HepG2 (cell line): ENCODE results near the gene FBP1. TPM values are rescaled to one million over a fixed set of nuclear protein-coding genes. Genes with fewer than 3 reads are reported as not detected.
A peak's percentile ranks its signal among the peaks of the same experiment; 100 is the strongest.

Experiments used
- CTCF ChIP-seq: sonication (generic); formaldehyde crosslinking; IDR thresholded peaks from 2 replicates; pipeline ENCODE4 v1.5.0; 2020; ENCODE audit warnings: mild to moderate bottlenecking, missing genetic modification reagents, moderate library complexity
- ETV6 ChIP-seq: sonication (generic); formaldehyde crosslinking; conservative IDR thresholded peaks from 2 replicates; pipeline ENCODE4 v1.4.0; 2020; ENCODE audit warnings: missing genetic modification reagents
- FIP1L1 ChIP-seq: fragments of 200-400 bp; formaldehyde crosslinking; IDR thresholded peaks from 2 replicates; pipeline ENCODE4 v1.6.1; 2018; ENCODE audit warnings: low read depth, mild to moderate bottlenecking, low read length, moderate library complexity, borderline replicate concordance; ENCODE audit not compliant: insufficient read depth
- FLYWCH1 ChIP-seq: sonication (generic); formaldehyde crosslinking; IDR thresholded peaks from 2 replicates; pipeline ENCODE4 v1.8.1; 2023; ENCODE audit warnings: mild to moderate bottlenecking, missing genetic modification reagents
- HBP1 ChIP-seq: IDR thresholded peaks from 2 replicates; pipeline ENCODE4 v1.6.1; 2016; ENCODE audit warnings: low read depth, control low read depth
- KLF16 ChIP-seq, 2 experiments: sonication (generic) in 1 of 2; formaldehyde crosslinking in 1 of 2; IDR thresholded peaks; 2 replicates each; pipeline versions ENCODE4 v1.6.1 to v1.8.0; 2016 to 2023; ENCODE audit warnings: missing genetic modification reagents in 2 of 2, missing compliant biosample characterization in 1 of 2
- NFAT5 ChIP-seq: sonication (generic); formaldehyde crosslinking; IDR thresholded peaks from 2 replicates; pipeline ENCODE4 v1.4.0; 2020; ENCODE audit warnings: missing genetic modification reagents
- PCBP2 ChIP-seq: fragments of 200-400 bp; formaldehyde crosslinking; optimal IDR thresholded peaks from 2 replicates; pipeline ENCODE3; 2018; ENCODE audit warnings: low read length, low read depth; ENCODE audit not compliant: poor library complexity, severe bottlenecking
- PHF8 ChIP-seq: sonication (generic); formaldehyde crosslinking; IDR thresholded peaks from 2 replicates; pipeline ENCODE4 v1.5.0; 2020; ENCODE audit warnings: missing genetic modification reagents
- RBAK ChIP-seq: sonication (generic); formaldehyde crosslinking; IDR thresholded peaks from 2 replicates; pipeline ENCODE4 v1.5.1; 2020; ENCODE audit warnings: mild to moderate bottlenecking, missing genetic modification reagents
- SMAD3 ChIP-seq: sonication (generic); formaldehyde crosslinking; IDR thresholded peaks from 2 replicates; pipeline ENCODE4 v1.4.0; 2020; ENCODE audit warnings: missing genetic modification reagents
- SRSF4 ChIP-seq: fragments of 200-400 bp; formaldehyde crosslinking; IDR thresholded peaks from one replicate; pipeline ENCODE4 v1.6.1; 2018; ENCODE audit warnings: mild to moderate bottlenecking, low read depth, low read length, moderate library complexity; ENCODE audit not compliant: poor library complexity, severe bottlenecking
- ZBTB43 ChIP-seq: sonication (generic); formaldehyde crosslinking; conservative IDR thresholded peaks from 2 replicates; pipeline ENCODE4 v1.4.0; 2020; ENCODE audit warnings: missing genetic modification reagents
- ZC3H4 ChIP-seq: sonication (generic); formaldehyde crosslinking; IDR thresholded peaks from 2 replicates; pipeline ENCODE4 v1.4.0; 2020; ENCODE audit warnings: missing genetic modification reagents, borderline replicate concordance
- ZFP1 ChIP-seq: IDR thresholded peaks from 2 replicates; pipeline ENCODE4 v1.6.1; 2016
- ZNF263 ChIP-seq: sonication (generic); formaldehyde crosslinking; IDR thresholded peaks from 2 replicates; pipeline ENCODE4 v1.4.0; 2020; ENCODE audit warnings: missing genetic modification reagents
- ZNF329 ChIP-seq: sonication (generic); formaldehyde crosslinking; IDR thresholded peaks from 2 replicates; pipeline ENCODE4 v1.9.0; 2021; ENCODE audit warnings: low read depth, mild to moderate bottlenecking, missing genetic modification reagents
- ZNF597 ChIP-seq: sonication (generic); formaldehyde crosslinking; IDR thresholded peaks from 2 replicates; pipeline ENCODE4 v1.5.0; 2020; ENCODE audit warnings: missing genetic modification reagents
- ZNF781 ChIP-seq: sonication (generic); formaldehyde crosslinking; IDR thresholded peaks from 2 replicates; pipeline ENCODE4 v1.5.1; 2020; ENCODE audit warnings: borderline replicate concordance, mild to moderate bottlenecking, missing genetic modification reagents; ENCODE audit errors: not compliant biosample characterization
- ZNF782 ChIP-seq: sonication (generic); formaldehyde crosslinking; IDR thresholded peaks from 2 replicates; pipeline ENCODE4 v1.4.0; 2020; ENCODE audit warnings: missing genetic modification reagents, mild to moderate bottlenecking, borderline replicate concordance
- polyA plus RNA-seq, 8 experiments: library from polyadenylated mRNA; depleted of rRNA in 3 of 8; stranded (reverse) in 7 of 8; unstranded in 1 of 8; fragments of >200 nt; fragmentation: Illumina TruSeq in 4 of 8; extraction: Trizol in 4 of 8; gene quantifications; 2 replicates each; pipeline versions ENCODE4 v1.2.1 to v1.2.3, GENCODE V29; 2011 to 2016; ENCODE audit warnings: low read depth in 4 of 8, missing spikeins in 1 of 8, mixed read lengths in 1 of 8; ENCODE audit not compliant: insufficient read depth in 1 of 8
- total RNA-seq, 5 experiments: library from RNA; depleted of rRNA; stranded (reverse); fragments of >200 nt; fragmentation: Illumina TruSeq; extraction: Trizol; gene quantifications; 2 replicates each; pipeline ENCODE4 v1.2.3, GENCODE V29; 2016; ENCODE audit warnings: low read depth in 1 of 5

FBP1 gene
- total and polyA plus RNA-seq, 2 of the 13 experiments (the other 11 are each of a cell fraction or from before 2014, with no cell fraction given): 0.29 to 0.53 TPM

- TF ChIP-seq HBP1 (no peak), RBAK (CRISPR knock-in tag) (no peak), ZBTB43 (CRISPR knock-in tag) (no peak), ZFP1 (CRISPR knock-in tag) (no peak), CTCF (CRISPR knock-in tag) (peak; percentile 96), ZNF597 (CRISPR knock-in tag) (no peak), PCBP2 (no peak), SRSF4 (no peak), ZNF263 (CRISPR knock-in tag) (no peak), ZNF781 (no peak), ZC3H4 (CRISPR knock-in tag) (no peak), NFAT5 (no peak), FLYWCH1 (CRISPR knock-in tag) (no peak), KLF16 (CRISPR knock-in tag; IDR thresholded peaks at IDR 0.05) (no peak), SMAD3 (CRISPR knock-in tag) (peak; percentile 66; the same call in 1 of the 2 replicates), PHF8 (no peak), FIP1L1 (no peak), ZNF782 (CRISPR knock-in tag) (no peak), ZNF329 (CRISPR knock-in tag) (no peak), ETV6 (CRISPR knock-in tag) (no peak)
These were observed 16.1 kb downstream of the FBP1 start (continued) for GRCh38 chr9:94623253-94623652.
